ENCODE results near the gene CDC25B.

DNA sequence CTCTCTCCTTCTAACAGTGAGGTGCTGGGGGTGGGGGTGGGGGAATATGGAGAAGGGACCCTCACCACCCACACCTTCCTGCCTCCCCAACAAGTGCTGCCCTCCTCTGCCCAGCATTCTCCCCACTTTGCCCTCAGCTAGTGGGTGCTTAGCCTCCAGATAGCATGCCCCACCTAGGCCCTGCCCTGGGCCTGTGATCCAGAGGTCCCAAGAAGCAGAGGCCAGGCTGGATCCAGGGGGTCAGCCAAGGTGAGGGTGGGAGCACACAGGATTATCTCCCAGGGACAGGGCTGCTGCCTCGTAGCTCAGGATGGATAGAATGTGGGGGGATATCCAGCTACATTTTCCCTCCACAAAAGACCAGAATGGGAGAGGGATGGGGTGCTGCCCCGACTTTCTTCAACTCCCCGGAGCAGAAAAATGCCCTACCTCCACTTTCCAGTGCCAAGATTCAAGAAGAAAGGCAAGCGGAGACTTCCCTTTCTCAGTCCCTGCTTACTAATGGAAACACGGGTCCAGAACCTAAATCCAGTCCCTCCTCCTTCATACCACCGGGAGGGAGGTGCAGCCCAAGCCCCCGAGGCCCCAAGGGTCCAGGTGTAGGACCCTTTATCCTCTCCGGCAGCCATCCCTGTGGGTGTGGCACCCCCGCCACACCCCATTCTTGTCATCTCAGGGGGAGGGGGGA is 29.5 kb upstream of the CDC25B start:
- TF ChIP-seq, protein P1, sequence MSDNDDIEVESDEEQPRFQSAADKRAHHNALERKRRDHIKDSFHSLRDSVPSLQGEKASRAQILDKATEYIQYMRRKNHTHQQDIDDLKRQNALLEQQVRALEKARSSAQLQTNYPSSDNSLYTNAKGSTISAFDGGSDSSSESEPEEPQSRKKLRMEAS (IDR thresholded peaks at IDR 0.05; ENCODE audit: insufficient read depth, insufficient read length): no peak
- no peak for TF ChIP-seq POLR2A (IDR thresholded peaks at IDR 0.05; ENCODE audit: low read depth, low read length)
- TF ChIP-seq, protein P2, sequence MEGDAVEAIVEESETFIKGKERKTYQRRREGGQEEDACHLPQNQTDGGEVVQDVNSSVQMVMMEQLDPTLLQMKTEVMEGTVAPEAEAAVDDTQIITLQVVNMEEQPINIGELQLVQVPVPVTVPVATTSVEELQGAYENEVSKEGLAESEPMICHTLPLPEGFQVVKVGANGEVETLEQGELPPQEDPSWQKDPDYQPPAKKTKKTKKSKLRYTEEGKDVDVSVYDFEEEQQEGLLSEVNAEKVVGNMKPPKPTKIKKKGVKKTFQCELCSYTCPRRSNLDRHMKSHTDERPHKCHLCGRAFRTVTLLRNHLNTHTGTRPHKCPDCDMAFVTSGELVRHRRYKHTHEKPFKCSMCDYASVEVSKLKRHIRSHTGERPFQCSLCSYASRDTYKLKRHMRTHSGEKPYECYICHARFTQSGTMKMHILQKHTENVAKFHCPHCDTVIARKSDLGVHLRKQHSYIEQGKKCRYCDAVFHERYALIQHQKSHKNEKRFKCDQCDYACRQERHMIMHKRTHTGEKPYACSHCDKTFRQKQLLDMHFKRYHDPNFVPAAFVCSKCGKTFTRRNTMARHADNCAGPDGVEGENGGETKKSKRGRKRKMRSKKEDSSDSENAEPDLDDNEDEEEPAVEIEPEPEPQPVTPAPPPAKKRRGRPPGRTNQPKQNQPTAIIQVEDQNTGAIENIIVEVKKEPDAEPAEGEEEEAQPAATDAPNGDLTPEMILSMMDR (IDR thresholded peaks at IDR 0.05; ENCODE audit: extremely low read depth in 1 of 2, insufficient read depth in 1 of 2, low read depth in 1 of 2, low read length in 2 of 2): no peak
- TF ChIP-seq MYC (IDR thresholded peaks at IDR 0.05; ENCODE audit: low read depth, low read length): no peak
- TF ChIP-seq EZH2 (IDR thresholded peaks at IDR 0.05; ENCODE audit: borderline replicate concordance, low read depth, low read length, severe bottlenecking): no peak
